Suppressor macrophage treated with lipopolysaccharide for 1 hour (primary cell): ENCODE measurements around the gene DNAJB6.

ENCODE experiments used
- DNase-seq, 3 donors: peaks; one replicate each; pipeline ENCODE4 v3.0.0-alpha.2; 2020 to 2022

The DNAJB6 gene

DNA sequence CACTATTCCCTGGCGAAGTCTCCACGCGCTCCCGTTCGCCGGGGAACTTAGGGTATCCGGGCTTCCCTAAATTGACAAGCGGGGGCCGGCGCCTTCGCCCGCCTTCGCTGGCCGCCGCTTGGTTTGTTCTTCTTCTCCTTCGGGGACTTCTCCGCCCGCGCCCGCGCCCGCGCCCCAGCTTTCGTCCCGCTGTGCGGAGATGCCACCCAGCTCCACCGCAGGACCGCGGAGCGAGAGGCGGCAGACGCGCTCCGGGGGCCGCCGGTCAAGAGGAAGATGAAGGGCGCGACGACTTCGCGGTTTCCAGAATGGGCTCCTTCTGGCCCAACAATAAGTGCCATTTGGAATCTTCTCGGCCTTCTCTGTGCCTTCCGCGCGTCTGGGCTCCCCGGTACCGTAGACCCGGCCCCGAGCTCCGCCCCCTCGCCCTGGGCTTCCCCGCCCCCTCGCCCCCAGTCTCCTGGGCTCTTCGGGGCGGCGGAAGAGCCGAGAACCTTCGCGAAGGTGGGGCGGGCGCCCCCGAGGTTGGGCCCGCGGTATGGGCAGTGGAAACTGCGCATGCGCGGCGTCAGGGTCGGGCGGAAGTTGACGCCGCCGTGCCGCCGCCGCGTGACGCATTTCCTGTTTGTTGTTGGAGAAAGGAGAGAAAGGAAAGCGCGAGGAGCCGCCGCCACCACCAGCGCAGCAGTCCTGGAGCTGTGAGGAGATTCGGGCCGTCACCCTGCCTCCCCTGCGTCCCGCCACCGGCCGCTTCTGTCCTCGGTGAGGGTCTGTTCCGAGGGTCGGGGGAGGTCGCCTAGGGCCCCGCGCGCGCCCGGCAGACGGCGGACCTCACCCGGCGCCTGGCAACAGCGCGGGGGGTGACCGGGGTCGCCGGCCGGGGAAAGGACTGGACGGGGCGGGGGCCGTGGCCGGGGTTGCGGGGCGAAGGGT is at the start of gene DNAJB6:
Gene DNAJB6 (plus strand): TSS at position 622 of the 933 bp plus-strand sequence. CDS start 21,569 bp downstream, outside the sequence.
- DNase-seq, result peak; percentile 97 to 99 (median 98)

DNA sequence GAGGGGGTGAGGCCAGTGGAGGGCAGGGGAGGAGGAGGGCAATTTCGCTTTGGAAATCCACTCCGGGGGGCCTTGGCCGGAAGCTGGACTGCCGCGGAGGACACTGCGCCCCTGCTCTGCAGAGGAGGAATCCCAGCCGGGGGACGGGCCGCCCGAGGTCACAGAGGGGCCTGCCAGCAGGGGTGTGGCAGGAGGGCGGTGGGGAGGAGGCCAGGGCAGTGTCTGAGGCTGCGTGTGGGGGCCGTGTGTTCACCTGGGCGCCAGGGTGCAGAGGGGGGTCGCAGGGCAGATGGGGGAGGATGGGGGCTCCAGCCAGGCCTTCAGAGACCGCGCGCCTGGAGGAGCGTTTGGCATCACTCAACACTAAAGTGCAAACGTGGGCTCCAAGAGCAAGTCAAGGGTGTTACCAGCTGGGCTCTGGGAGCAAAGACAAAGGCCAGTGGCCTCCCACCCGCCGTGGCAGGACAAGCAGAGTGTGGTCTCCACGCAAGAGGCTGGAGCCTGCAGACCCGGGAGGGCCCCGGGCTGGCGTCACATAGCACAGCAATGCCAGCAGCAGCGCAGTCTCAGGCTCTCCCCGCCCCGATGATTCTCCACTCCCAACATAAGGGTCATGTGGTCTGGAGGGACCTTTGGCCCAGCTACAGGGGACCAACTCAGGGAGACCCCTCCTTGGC is 45.3 kb upstream of the DNAJB6 start:
- no peak for DNase-seq

DNA sequence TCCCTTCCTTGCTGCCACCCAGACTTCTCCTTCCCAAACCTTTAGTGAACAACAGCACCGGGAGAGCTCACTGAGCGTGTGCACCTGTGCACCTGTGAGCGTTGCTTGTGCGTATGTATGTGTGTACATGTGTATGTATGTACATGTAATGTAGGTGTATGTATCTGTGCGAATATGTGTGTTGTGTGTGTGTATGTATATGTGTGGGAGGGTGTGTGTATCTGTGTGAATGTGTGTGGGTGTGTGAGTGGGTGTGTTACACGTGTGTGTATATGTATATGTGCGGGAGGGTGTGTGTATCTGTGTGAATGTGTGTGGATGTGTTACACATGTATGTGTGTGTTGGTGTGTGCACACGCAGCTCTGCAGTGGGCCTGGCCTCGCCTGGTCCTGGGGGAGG is 44.5 kb upstream of the DNAJB6 start:
- DNase-seq, result no peak

DNA sequence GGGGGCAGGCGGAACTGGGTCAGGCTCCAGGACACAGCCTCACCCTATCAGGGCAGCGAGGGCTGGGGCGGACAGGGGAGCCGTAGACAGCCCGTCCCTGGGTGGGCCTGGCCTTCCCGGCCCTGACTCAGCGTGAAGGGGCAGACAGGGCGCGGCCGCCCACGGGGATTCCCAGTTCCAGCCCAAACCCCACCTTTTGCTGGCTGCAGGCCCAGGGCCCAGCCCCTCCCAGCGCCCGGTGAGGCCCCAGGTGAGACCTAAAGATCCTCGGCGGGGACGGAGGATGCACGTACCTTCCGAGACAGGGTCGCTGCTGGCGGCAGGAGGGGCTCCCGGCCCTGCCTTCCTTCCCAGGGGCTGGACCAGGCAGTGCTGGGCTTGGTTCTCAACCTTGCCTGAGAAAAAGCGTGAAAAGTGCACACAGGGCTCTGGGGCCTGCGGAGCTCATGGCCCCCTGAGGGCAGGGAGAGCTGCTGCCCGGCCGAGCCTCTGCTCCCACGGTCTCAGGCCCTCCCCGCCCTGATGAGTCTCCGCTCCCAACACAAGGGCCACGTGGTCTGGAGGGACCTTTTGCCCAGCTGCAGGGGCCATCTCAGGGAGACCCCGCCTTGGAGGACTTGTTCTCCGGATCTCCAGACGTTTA is 43.9 kb upstream of the DNAJB6 start:
- no peak for DNase-seq

DNA sequence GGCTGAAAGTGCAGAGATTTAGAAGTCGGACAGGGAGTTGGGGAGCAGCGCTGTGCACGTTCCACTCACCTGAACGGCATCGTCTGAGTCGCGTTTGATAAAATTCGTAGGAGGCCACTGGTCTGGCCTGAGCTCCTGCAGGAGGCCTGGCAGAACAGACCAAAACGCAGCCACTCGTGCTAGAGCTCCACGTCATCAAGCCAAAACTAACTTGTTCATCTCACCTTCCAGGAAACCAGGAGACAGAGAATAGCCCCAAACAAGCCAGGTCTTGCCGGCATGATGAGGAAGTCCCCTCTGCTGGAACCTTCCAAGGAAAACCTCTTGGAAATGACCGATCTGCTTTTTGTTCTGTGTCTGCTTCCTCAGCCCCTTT is 43.4 kb upstream of the DNAJB6 start:
- DNase-seq, result no peak

DNA sequence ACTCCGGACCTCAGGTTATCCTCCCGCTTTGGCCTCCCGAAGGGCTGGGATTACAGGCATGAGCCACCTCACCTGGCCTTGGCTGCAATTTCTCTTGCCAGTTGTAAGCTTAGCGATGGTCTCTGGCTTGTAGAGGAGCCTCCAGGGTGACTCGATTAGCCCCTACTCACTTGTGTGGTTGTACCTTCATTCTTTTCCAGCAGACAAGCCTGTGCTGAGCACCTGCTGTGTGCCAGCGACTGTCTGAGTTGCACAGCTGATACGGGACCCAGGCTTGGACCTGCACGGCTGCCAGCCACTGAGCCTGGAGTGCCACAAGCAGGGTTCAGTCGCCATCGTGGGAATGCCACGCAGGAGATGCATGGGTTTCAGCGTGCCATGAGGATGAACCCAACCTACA is 42.0 kb upstream of the DNAJB6 start:
- no peak for DNase-seq

DNA sequence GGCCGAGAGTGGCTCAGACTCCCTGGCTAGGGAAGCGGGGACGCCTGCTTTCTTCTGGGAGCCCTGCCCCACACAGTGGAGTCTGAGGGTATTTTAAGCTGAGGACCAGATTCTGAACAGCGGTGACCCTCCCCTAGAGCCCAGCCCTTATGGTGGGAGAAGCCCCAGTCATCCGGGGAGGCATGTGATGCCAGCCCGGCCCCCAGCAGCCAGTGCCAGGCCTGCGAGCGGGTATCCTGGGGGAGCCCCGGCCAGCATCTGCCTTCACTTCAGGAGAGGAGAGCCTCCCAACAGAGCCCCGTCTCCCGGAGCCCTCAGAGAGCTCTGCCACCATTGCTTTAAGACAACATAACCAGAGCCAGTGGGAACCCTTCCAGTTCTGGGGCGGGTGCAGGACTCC is 41.5 kb upstream of the DNAJB6 start:
- DNase-seq, result no peak

DNA sequence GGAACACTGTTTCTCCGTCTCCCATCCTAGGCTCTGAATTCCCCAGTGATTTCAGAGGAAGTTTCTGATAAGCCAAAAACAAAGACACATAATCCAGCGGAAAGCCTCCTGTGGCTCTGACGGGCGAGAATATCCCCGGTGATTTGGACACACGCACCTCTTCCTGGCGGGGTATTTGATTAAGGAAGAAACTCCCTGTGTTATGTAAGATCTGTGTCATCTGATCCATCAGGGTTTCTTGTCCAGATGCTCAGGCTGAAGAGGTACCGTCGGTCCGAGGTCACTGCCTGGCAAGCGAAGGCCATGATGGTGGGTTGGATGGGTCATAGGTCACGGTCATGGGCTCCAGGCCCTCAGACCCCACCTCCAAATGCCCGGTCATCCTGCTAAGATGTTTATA is 39.6 kb upstream of the DNAJB6 start:
- peak; percentile 54 to 67 (median 57) for DNase-seq

DNA sequence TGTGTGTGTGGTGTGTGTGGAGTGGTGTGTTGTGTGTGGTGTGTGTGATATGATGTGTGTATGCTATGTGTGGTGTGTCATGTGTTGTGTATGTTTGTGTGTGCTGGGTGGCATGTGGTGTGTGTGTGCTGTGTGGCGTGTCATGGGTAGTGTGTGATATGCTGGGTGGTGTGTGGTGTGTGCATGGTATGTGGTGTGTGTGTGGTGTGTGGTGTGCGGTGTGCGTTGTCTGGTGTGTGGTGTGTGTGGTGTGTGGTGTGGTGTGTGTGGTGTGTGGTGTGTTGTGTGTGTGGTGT is 37.5 kb upstream of the DNAJB6 start:
- no peak for DNase-seq

DNA sequence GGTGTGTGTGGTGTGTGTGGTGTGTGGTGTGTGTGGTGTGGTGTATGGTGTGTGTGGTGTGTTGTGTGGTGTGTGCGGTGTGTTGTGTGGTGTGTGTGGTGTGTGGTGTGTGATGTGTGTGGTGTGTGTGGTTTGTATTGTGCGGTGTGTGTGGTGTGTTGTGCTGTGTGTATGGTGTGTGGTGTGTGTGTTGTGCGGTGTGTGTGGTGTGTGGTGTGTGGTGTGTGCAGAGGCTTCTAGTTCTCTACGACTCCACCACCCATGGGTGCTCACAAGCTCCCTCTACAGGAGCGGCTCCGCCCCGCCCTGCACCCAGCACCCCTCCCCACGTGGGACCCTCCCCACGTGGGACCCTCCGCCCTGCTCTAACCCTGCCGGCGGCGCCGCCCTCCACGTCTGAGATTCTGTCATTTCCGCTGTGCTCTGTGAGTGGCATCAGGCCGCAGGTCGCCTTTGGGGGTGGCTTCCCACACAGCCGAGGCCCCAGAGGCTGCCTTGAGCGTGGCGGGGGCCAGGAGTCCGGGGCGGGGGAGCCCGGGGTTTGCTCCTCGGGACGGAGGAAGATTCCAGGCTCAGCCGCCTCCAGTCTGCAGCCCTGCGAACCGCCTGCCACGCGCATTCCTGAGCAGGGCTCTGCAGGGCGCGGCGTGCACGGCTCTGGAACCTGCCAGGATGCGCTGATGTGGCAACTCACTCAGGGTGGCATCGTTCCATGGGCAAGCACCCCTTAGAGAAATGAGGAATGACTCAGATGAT is 37.0 kb upstream of the DNAJB6 start:
- DNase-seq, result peak; percentile 56 to 70 (median 65)

DNA sequence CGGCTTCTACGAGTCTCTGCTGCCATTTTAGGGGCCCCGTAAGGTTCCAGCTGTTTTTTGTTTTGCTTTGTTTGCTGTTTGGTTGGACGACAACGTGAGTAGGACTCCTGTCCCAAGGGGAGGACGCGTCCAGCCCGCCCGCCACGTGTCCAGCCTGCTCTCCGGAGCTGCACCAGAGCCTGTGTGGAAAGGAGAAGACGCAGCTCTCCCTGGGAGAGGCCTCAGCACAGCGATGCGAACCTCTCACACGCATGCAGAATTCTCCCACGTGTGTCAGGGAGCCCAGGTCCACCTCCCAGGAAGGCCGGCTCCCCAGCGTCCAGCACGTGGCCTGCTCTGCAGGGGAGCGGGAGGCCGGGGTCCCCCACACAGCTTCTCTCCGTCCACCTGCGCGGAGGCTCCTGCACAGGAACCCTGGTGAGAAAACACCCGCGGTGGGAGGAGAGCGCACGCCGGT is 36.4 kb upstream of the DNAJB6 start:
- DNase-seq, result no peak

DNA sequence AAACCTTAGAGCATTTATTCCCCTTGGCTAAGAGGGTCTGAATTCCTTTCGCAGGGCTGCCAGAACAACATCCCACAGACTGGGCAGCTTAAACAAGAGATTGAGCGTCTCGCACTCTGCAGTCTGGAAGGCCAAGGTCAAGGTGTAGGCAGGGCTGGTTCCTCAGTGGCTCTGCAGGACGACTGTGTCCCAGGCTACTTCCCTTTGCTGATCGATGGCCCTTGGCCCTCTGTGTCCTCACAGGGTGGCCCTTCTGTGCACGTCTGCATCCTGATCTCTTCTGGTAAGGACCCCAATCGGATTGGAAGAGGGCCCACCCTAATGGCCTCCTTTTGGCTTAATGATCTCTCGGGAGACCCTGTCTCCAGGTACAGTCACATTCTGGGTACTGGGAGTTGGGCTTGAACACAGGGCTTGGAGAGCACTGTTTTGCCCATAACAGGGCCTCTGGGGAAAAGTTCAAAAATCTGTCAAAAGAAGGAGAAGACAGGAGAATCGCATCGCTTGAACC is 35.1 kb upstream of the DNAJB6 start:
- DNase-seq, result peak in 2 of 3 donors; percentile 22 to 28

DNA sequence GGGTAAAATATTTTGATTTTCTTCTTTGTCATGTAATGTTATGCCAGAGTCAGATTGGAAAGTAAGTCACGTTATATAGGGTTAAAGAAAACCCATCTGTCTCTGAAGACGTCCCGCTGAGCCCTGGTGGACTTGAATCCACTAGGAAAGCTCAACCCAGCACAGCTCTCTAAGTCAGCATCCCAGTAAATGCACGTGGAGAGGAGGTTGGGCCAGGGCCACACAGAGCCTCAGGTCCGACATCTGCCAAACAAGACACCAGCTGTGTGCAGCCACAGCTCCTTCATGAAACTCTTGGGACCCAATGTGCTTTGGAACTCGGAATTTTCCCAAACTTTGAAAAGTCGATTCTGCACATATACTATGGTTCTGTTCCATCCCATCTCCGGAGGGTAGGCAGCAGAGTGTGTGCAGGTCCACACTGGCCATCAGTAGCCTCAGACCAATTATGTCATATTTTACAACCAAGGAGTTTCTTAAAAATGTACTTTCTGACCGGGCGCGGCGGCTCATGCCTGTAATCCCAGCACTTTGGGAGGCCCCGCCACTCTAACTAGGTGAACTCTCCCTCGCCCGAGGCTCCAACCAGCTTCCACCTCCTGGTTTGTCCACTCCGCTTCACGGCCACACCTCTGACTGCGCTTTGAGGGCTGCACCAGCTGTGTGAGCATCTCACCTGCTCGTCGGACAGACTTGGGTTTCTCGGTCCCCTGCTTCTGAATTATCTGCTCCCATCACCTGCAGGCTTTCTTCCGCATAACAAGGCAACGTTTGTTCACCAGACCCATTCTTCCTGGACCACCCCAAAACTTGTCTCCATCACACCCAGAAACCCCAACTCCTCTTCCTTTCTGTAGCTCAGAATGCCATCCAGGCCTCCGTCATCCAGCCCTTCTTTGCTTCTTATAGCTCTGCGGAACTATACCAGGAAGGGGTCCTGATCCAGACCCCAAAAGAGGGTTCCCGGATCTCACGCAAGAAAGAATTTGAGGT is 29.7 kb upstream of the DNAJB6 start:
- no peak for DNase-seq

DNA sequence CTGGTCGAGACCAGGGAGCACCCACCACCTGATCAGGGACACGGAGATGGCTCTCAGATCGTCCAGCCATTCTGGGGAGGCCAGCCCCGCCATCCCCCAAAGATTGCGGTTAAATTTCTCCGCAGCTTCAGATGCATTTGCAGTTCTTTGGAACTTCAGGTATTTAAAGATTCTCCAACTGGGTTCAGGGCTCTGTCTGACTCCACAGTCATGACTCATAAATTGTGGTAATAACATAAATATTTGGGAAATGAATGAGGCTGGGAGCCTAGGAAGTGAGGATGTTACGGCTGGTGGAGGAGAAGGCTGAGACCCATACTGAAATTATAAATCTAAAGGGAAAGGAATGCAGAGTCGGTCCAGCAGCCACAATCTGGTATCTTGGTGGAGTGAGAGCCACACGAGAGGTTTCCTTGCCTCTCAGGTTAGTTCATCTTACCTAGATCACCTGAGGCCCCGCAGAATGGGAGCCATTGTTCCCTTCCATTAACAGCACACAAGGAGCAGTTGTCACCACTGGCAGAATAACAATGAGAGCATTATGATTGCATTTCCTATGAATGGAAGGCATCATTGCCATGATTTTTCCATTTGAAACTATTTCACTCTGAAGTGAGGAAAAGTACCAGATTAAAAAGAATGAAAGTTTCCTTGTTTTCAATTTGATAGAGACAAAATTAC is 26.7 kb upstream of the DNAJB6 start:
- DNase-seq, result peak in 1 of 3 donors; percentile 14

DNA sequence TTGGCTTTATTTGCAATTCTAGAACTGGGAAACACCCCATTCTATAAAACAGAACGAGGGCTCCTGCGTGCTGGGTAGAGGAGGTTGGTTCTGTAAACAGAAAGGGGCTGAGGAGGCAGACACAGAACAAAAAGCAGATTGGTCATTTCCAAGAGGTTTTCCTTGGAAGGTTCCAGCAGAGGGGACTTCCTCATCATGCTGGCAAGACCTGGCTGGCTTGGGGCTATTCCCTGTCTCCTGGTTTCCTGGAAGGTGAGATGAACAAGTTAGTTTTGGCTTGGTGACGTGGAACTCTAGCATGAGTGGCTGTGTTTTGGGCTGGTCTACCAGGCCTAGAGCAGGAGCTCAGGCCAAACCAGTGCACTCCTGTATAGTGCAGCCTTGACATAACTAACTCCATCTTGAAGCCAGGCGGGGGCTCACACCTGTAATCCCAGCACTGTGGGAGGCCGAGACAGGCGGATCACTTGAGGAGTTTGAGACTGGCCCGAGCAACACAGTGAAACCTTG is 26.1 kb upstream of the DNAJB6 start:
- DNase-seq, result no peak

DNA sequence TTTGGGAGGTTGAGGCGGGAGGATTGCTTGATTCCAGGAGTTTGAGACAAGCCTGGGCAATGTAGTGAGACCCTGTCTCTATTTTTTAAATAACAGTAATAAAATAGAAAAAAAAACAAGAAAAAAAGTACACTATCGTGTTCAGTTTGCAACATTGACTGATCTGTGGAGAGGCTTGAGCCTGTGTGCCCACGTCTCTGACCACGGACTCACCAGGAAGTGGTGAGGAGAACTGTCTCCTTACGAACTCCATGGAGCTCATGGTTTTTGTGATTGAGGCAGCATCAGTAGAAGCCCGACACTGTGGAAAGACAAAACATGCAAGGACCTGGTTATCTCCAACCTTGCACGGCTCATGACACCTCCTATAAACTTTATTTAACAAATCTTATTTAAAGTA is 23.9 kb upstream of the DNAJB6 start:
- peak; percentile 42 to 58 (median 51) for DNase-seq

DNA sequence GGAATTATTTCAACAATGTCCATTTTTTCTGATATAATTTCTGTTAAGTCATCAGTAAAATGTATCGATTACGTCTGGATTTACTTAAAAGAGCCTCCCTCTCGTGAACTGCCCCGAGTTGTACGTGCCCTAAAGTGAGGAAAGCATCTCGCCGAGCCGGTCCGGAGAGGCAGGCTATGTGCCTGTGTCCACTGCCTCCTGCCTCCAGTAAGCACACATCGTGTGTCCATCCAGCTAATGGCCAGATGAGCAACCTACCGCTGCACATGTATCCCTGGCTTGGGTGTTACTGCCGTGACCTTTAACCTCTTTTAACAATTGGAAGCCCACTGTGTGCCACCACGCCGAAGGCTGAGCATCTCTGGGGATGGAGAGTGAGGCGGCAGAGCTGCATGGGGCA is 23.2 kb upstream of the DNAJB6 start:
- no peak for DNase-seq

DNA sequence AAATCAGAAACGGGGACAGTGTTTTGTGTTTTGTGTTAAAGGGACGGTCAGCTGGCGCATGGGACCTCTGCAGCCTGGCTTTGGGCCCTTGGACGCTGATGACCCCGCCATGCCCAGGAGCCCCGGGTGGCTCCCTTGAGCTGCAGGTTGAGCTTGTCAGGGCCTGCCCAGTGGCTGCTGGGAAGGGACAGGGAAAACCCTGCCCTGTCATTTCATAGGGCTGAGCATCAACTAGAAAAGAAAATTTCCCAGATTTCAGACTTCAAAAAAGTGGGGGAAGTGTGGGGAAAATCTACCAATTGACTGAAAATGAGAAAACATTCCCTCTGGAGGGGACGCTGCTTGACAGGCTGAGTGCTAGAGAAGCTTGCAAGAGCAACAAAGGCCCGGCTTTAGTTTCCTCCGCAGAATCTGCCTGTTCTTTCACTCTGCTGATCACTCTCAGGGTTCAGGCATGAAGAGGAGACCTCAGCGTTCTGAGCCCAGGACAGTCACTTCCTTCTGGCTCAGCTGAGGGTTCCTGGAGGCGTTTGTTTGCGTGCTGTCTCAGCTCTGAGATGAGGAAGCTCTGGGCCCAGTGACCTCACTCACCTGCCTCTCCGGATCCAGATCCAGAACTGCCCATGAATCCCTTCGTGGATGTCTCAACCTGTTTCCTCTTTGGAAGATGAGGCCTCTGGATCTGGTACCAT is 18.6 kb upstream of the DNAJB6 start:
- DNase-seq, result peak; percentile 90 to 97 (median 93)

DNA sequence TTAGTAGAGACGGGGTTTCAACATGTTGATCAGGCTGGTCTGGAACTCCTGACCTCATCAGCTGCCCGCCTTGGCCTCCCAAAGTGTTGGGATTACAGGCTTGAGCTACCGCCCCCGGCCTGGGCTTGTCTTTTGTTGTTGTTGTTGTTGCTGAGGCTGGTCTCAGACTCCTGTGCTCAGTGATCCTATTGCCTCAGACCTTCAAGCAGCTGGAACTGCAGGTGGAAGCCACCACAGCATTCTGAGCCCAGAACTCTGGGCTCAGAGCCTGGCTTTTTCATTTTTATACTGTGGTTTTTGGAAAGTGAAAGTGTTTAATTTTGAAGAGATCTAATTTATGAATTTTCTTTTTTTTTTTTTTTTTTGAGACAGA is 16.2 kb upstream of the DNAJB6 start:
- peak in 2 of 3 donors; percentile 52 for DNase-seq

DNA sequence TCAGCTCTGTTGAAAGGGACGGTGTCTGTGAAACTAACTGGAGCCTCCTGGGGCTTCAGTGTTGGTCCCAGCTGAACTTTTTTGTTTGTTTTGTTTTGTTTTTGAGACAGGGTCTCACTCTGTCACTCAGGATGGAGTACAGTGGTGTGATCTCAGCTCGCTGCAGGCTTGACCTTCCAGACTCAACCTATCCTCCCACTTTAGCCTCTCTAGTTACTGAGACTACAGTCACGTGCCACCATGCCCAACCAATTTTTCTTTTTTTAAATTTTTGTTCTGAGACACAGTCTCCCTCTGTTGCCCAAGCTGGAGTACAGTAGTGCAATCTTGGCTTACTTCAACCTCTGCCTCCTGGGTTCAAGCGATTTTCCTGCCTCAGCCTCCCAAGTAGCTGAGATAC is 13.4 kb upstream of the DNAJB6 start:
- peak in 1 of 3 donors; percentile 27 for DNase-seq
